ENCODE results near the gene FFAR2. TPM values are rescaled to one million over a fixed set of nuclear protein-coding genes. Genes with fewer than 3 reads are reported as not detected.

FFAR2 gene
- total RNA-seq, 3 donors from 2014 or later, result 0.15 TPM; not detected in 2

GRCh38 chr19:35497406-35497805 is 49.3 kb downstream of the FFAR2 start:
- intact Hi-C loops (cut with DNase I; ENCODE audit: low total_unique reads), result no loop called here
- no peak overlapping the region for H3K4me3 ChIP-seq
- H3K27ac ChIP-seq, result no peak overlapping the region
- no peaks in the 10 kb centered on the region for H3K36me3 ChIP-seq
- no peaks in the 10 kb centered on the region for H3K27me3 ChIP-seq
- TF ChIP-seq POLR2A (IDR thresholded peaks at IDR 0.05) (no peak), POLR2AphosphoS5 (IDR thresholded peaks at IDR 0.05) (no peak), CTCF (IDR thresholded peaks at IDR 0.05) (no peak)
- no peaks in the 10 kb centered on the region for H3K4me1 ChIP-seq
- no peaks in the 10 kb centered on the region for H3K9me3 ChIP-seq
- DNase-seq (ENCODE audit: low spot score in 2 of 2), result no peak

- Histone ChIP-seq H3K4me1 (no peaks in the 10 kb centered on the region), H3K9me3 (no peaks in the 10 kb centered on the region), H3K36me3 (no peaks in the 10 kb centered on the region), H3K27me3 (no peaks in the 10 kb centered on the region), H3K4me3 (no peak overlapping the region), H3K27ac (no peak overlapping the region)
- DNase-seq (ENCODE audit: low spot score in 2 of 2), result no peak
- intact Hi-C loops (cut with DNase I; ENCODE audit: low total_unique reads), result no loop called here
- TF ChIP-seq POLR2AphosphoS5 (IDR thresholded peaks at IDR 0.05), result no peak
- TF ChIP-seq CTCF (IDR thresholded peaks at IDR 0.05), result no peak
- no peak for TF ChIP-seq POLR2A (IDR thresholded peaks at IDR 0.05)
Observed at GRCh38 chr19:35498220-35498619, 50.2 kb downstream of the FFAR2 start.

GRCh38 chr19:35498984-35499527 is 51.0 kb downstream of the FFAR2 start:
- no peaks in the 10 kb centered on the region for H3K9me3 ChIP-seq
- no peaks in the 10 kb centered on the region for H3K4me1 ChIP-seq
- no peak overlapping the region for H3K27ac ChIP-seq
- TF ChIP-seq POLR2A (IDR thresholded peaks at IDR 0.05), result no peak
- no peak for TF ChIP-seq CTCF (IDR thresholded peaks at IDR 0.05)
- TF ChIP-seq POLR2AphosphoS5 (IDR thresholded peaks at IDR 0.05), result no peak
- intact Hi-C loops (cut with DNase I; ENCODE audit: low total_unique reads), result no loop called here
- no peaks in the 10 kb centered on the region for H3K27me3 ChIP-seq
- H3K4me3 ChIP-seq, result no peak overlapping the region
- no peak for DNase-seq (ENCODE audit: low spot score in 2 of 2)
- H3K36me3 ChIP-seq, result no peaks in the 10 kb centered on the region

GRCh38 chr19:35500611-35501010 is 52.6 kb downstream of the FFAR2 start:
- H3K9me3 ChIP-seq, result no peaks in the 10 kb centered on the region
- H3K27ac ChIP-seq, result no peak overlapping the region
- intact Hi-C loops (cut with DNase I; ENCODE audit: low total_unique reads), result no loop called here
- H3K36me3 ChIP-seq, result no peaks in the 10 kb centered on the region
- H3K4me3 ChIP-seq, result no peak overlapping the region
- no peak for DNase-seq (ENCODE audit: low spot score in 2 of 2)
- H3K4me1 ChIP-seq, result no peaks in the 10 kb centered on the region
- no peaks in the 10 kb centered on the region for H3K27me3 ChIP-seq
- TF ChIP-seq POLR2AphosphoS5 (IDR thresholded peaks at IDR 0.05), result no peak
- TF ChIP-seq CTCF (IDR thresholded peaks at IDR 0.05), result no peak
- TF ChIP-seq POLR2A (IDR thresholded peaks at IDR 0.05), result no peak

Other genes starting within 250 kb of the FFAR2 start
- gene FAM187B, start 219.5 kb upstream of the FFAR2 start, total RNA-seq, result under 1 TPM in 1 of 3 donors, not detected in 2; 0.44 TPM
- gene LSR, start 199.3 kb upstream of the FFAR2 start, total RNA-seq, result 10 to 100 TPM in 2 of 3 donors, 1 to 10 TPM in 1; 3.7 to 37.5 (median 35.1) TPM
- 100 to 1,000 TPM in 1 of 3 donors, 10 to 100 TPM in 2; 72.7 to 117 (median 77.3) TPM for gene USF2, start 179.3 kb upstream of the FFAR2 start, total RNA-seq
- gene HAMP, start 165.7 kb upstream of the FFAR2 start, total RNA-seq, result 1 to 10 TPM in 1 of 3 donors, not detected in 2; 1.5 TPM
- 1 to 10 TPM in 1 of 3 donors, not detected in 2; 4.2 TPM for gene MAG, start 156.1 kb upstream of the FFAR2 start, total RNA-seq
- gene CD22, start 119.1 kb upstream of the FFAR2 start, total RNA-seq, result 1 to 10 TPM in 2 of 3 donors, under 1 TPM in 1; 0.33 to 7.8 (median 4.8) TPM
- gene FFAR1, start 100.4 kb upstream of the FFAR2 start, total RNA-seq, result not detected
- under 1 TPM in 2 of 3 donors, not detected in 1; 0.16 to 0.33 TPM for gene FFAR3, start 89.8 kb upstream of the FFAR2 start, total RNA-seq
- gene GPR42, start 77.2 kb upstream of the FFAR2 start, total RNA-seq, result under 1 TPM in 1 of 3 donors, not detected in 2; 0.66 TPM
- gene KRTDAP, start 42.2 kb downstream of the FFAR2 start, total RNA-seq, result not detected
- 100 to 1,000 TPM in 1 of 3 donors, 10 to 100 TPM in 1, under 1 TPM in 1; 0.96 to 135 (median 61.0) TPM for gene DMKN, start 65.4 kb downstream of the FFAR2 start, total RNA-seq
- not detected for gene SBSN, start 80.1 kb downstream of the FFAR2 start, total RNA-seq
- gene GAPDHS, start 85.2 kb downstream of the FFAR2 start, total RNA-seq, result not detected
- gene TMEM147, start 97.4 kb downstream of the FFAR2 start, total RNA-seq, result 10 to 100 TPM; 67.4 to 91.8 (median 91.8) TPM
- not detected for gene ATP4A, start 115.4 kb downstream of the FFAR2 start, total RNA-seq
- not detected for gene PMIS2, start 137.9 kb downstream of the FFAR2 start, total RNA-seq
- gene HAUS5, start 164.5 kb downstream of the FFAR2 start, total RNA-seq, result 10 to 100 TPM in 1 of 3 donors, 1 to 10 TPM in 2; 5.9 to 13.0 (median 9.5) TPM
- gene RBM42, start 180.8 kb downstream of the FFAR2 start, total RNA-seq, result 10 to 100 TPM; 44.6 to 51.4 (median 44.6) TPM
- under 1 TPM in 1 of 3 donors, not detected in 2; 0.59 TPM for gene ETV2, start 193.5 kb downstream of the FFAR2 start, total RNA-seq
- 100 to 1,000 TPM; 320 to 418 (median 391) TPM for gene COX6B1, start 200.1 kb downstream of the FFAR2 start, total RNA-seq
- not detected for gene UPK1A, start 218.3 kb downstream of the FFAR2 start, total RNA-seq

All from breast epithelium (tissue), 4 donors.